ENCODE measurements around the gene VAMP5. TPM values are rescaled to one million over a fixed set of nuclear protein-coding genes. Genes with fewer than 3 reads are reported as not detected.

VAMP5 gene
- total and polyA plus RNA-seq, 2 of the 8 experiments (the other 6 are each of a cell fraction or from before 2014, with no cell fraction given), result 4.7 to 14.2 TPM

GRCh38 chr2:85621338-85621737 is 37.1 kb downstream of the VAMP5 start:
- POLR2A ChIA-PET (ENCODE audit: partially characterized antibody), result interaction anchor here (0.9 to 4.1 kb wide), 9 partner anchors 8 to 81 kb away, joined by 3 to 30 read pairs (median 4); no protein-coding TSS in a partner anchor
- no peak overlapping the region for H3K23ac ChIP-seq (ENCODE audit: insufficient read length)
- no peak for DNase-seq (ENCODE audit: low read depth in 1 of 2, low spot score in 2 of 2)
- no peak overlapping the region for H3K18ac ChIP-seq (ENCODE audit: extremely low read depth, low read length)
- no peak for FAIRE-seq
- CTCF ChIA-PET (ENCODE audit: partially characterized antibody), result interaction anchor here (1.7 to 3.3 kb wide), 2 partner anchors 11 to 16 kb away, joined by 5 to 22 read pairs; no protein-coding TSS in a partner anchor
- peaks cover 0 to 17% of the 10 kb centered on the region in 2 experiments for H4K20me1 ChIP-seq (replicated peaks in 1 of 2; ENCODE audit: control insufficient read depth in 1 of 2, insufficient read depth in 2 of 2, low read length in 2 of 2)
- peaks cover 5% of the 10 kb centered on the region for H3K79me1 ChIP-seq (ENCODE audit: low read depth, low read length)
- H2BK12ac ChIP-seq (ENCODE audit: low read depth, low read length), result no peak overlapping the region
- H3K79me2 ChIP-seq (ENCODE audit: control insufficient read depth in 1 of 2, insufficient read depth in 2 of 2, low read length in 2 of 2), result peaks cover 11 to 29% of the 10 kb centered on the region in 2 experiments
- H3K56ac ChIP-seq (replicated peaks; ENCODE audit: insufficient read length, low read depth, low read length), result no peak overlapping the region
- H2BK120ac ChIP-seq (replicated peaks; ENCODE audit: low read depth, low read length), result no peak overlapping the region
- 89% methylated on average over 1 of the region's 1 CpG; no CpG with 5 or more reads in 1 of the 2 experiments for WGBS, 2 experiments (ENCODE audit: extremely low coverage in 1 of 2, insufficient coverage in 1 of 2, insufficient read length in 1 of 2, insufficient replicate concordance in 2 of 2, low coverage in 1 of 2, low lambda C conversion rate in 2 of 2, missing lambda C conversion rate in 1 of 2)
- H4K91ac ChIP-seq (replicated peaks; ENCODE audit: insufficient read length, low read length), result no peak overlapping the region
- no peak overlapping the region for H2BK20ac ChIP-seq (ENCODE audit: low read length)
- peaks cover 0 to 5% (median 2%) of the 10 kb centered on the region in 4 experiments; a peak in 3 of 7 replicates for H3K4me1 ChIP-seq (replicated peaks in 1 of 4; ENCODE audit: control insufficient read depth in 3 of 4, insufficient read depth in 4 of 4, low read length in 3 of 4)
- no peaks in the 10 kb centered on the region for H3K27me3 ChIP-seq (replicated peaks in 1 of 4; ENCODE audit: control insufficient read depth in 3 of 4, extremely low read depth in 1 of 4, insufficient read depth in 3 of 4, low read length in 3 of 4)
- no peak overlapping the region for H2BK15ac ChIP-seq (ENCODE audit: low read length)
- peaks cover 33 to 74% (median 49%) of the 10 kb centered on the region in 4 experiments for H3K36me3 ChIP-seq (ENCODE audit: control insufficient read depth in 2 of 4, insufficient read depth in 4 of 4, low read length in 3 of 4)
- H3K23me2 ChIP-seq (ENCODE audit: low read depth, low read length), result no peaks in the 10 kb centered on the region
- no peak overlapping the region for H3K14ac ChIP-seq (ENCODE audit: insufficient read length)
- H2BK5ac ChIP-seq (ENCODE audit: low read depth, low read length), result no peak overlapping the region
- no peak overlapping the region for H4K8ac ChIP-seq (ENCODE audit: extremely low read depth, insufficient read depth, low read length)
- no peaks in the 10 kb centered on the region for H3K9me3 ChIP-seq (ENCODE audit: insufficient read depth in 2 of 2, low read depth in 1 of 2, low read length in 1 of 2)
- H4K5ac ChIP-seq (ENCODE audit: insufficient read length, low read depth, low read length), result no peak overlapping the region
- H3K4ac ChIP-seq (replicated peaks; ENCODE audit: insufficient read length, low read depth, low read length), result no peak overlapping the region
- no peak overlapping the region for H2AK5ac ChIP-seq (ENCODE audit: low read depth, low read length)
- H3K4me3 ChIP-seq (ENCODE audit: extremely low read depth in 1 of 4, insufficient read depth in 2 of 4, low read depth in 3 of 4, low read length in 4 of 4), result no peak overlapping the region
- no peak overlapping the region for H3K27ac ChIP-seq (ENCODE audit: low read depth, low read length)
- H2AFZ ChIP-seq (ENCODE audit: low read length), result no peak overlapping the region
- no peak overlapping the region for H3K9ac ChIP-seq (replicated peaks in 1 of 4; ENCODE audit: extremely low read depth in 1 of 4, low read depth in 3 of 4, low read length in 3 of 4)
- no peak overlapping the region for H3K4me2 ChIP-seq (ENCODE audit: insufficient read depth in 1 of 2, low read depth in 2 of 2, low read length in 2 of 2)
- TF ChIP-seq NRF1 (IDR thresholded peaks at IDR 0.05; ENCODE audit: low read depth, low read length) (no peak), SAP30 (IDR thresholded peaks at IDR 0.05; ENCODE audit: insufficient read depth, insufficient replicate concordance, low read length) (no peak), TEAD4 (IDR thresholded peaks at IDR 0.05; ENCODE audit: low read depth, low read length) (no peak), ATF3 (IDR thresholded peaks at IDR 0.05; ENCODE audit: insufficient read depth, low read depth, low read length) (no peak), RBBP5 (IDR thresholded peaks at IDR 0.05; ENCODE audit: borderline replicate concordance, low read depth, low read length) (no peak), CTBP2 (IDR thresholded peaks at IDR 0.05; ENCODE audit: borderline replicate concordance, insufficient read depth, insufficient read length, low read length) (no peak), BACH1 (IDR thresholded peaks at IDR 0.05; ENCODE audit: low read length) (no peak), RFX5 (IDR thresholded peaks at IDR 0.05; ENCODE audit: borderline replicate concordance, low read depth, low read length) (no peak), EGR1 (IDR thresholded peaks at IDR 0.05; ENCODE audit: borderline replicate concordance, low read depth, low read length) (no peak), EZH2 (IDR thresholded peaks at IDR 0.05; ENCODE audit: low read depth, low read length, severe bottlenecking) (no peak), ATF2 (IDR thresholded peaks at IDR 0.05; ENCODE audit: low read length) (no peak)

Measured in H1 (cell line).